Testis (tissue), 3 donors: ENCODE results near the gene FMO1. TPM values are rescaled to one million over a fixed set of nuclear protein-coding genes. Genes with fewer than 3 reads are reported as not detected.
A peak's percentile ranks its signal among the peaks of the same experiment; 100 is the strongest.

Experiments used
- DNase-seq: peaks from one replicate; pipeline ENCODE4 v3.0.0-alpha.2; 2019
- H3K27ac ChIP-seq, 2 donors: fragments of 200-600 bp; sonication (generic); one replicate each; pipeline ENCODE4 v1.5.1; 2019
- H3K27me3 ChIP-seq: fragments of 200-600 bp; sonication (generic); one replicate; pipeline ENCODE4 v1.5.1; 2019
- H3K36me3 ChIP-seq: fragments of 200-600 bp; sonication (generic); one replicate; pipeline ENCODE4 v1.5.1; 2017; ENCODE audit warnings: low read depth; ENCODE audit errors: missing control alignments
- H3K4me1 ChIP-seq: fragments of 200-600 bp; sonication (generic); one replicate; pipeline ENCODE4 v1.5.1; 2019
- H3K4me3 ChIP-seq, 2 donors: fragments of 200-600 bp; sonication (generic); one replicate each; pipeline ENCODE4 v1.5.1; 2017 to 2019
- H3K9me3 ChIP-seq: fragments of 200-600 bp; sonication (generic); one replicate; pipeline ENCODE4 v1.5.1; 2017
- CTCF ChIP-seq, 3 experiments: fragments of 450-650 bp in 2 of 3; fragments of 200-600 bp in 1 of 3; sonication (generic) in 1 of 3; IDR thresholded peaks; one replicate each; pipeline ENCODE4 v1.5.1; 2016 to 2019; ENCODE audit warnings: antibody characterized with exemption in 3 of 3, mild to moderate bottlenecking in 2 of 3, moderate library complexity in 1 of 3
- POLR2A ChIP-seq: fragments of 450-650 bp; IDR thresholded peaks from one replicate; pipeline ENCODE4 v1.6.1; 2017; ENCODE audit warnings: antibody characterized with exemption, mild to moderate bottlenecking, moderate library complexity
- WGBS, 2 donors: methylation state at CpG; one replicate each; pipeline ENCODE4 v1.1.5; 2018; 5-methylcytosine and 5-hydroxymethylcytosine counted together
- intact Hi-C: fragments of 100-400 bp; cut with DNase I; formaldehyde crosslinking; loops from one replicate; pipeline ENCODE4 v1.15.1; 2023; ENCODE audit warnings: low total_unique reads
- polyA plus RNA-seq: library from polyadenylated mRNA; stranded (reverse); fragments of 350-450 nt; fragmentation: Illumina TruSeq; extraction: RNeasy Lipid Tissue Mini Kit (QIAGEN cat#74804); gene quantifications from one replicate; pipeline ENCODE4 v1.2.3, GENCODE V29; 2014; ENCODE audit warnings: low read depth, low replicate concordance; ENCODE audit not compliant: insufficient read depth
- total RNA-seq, 2 donors: library from RNA; depleted of rRNA; stranded (reverse); fragments of >200 nt; gene quantifications; one replicate each; pipeline ENCODE4 v1.2.3, GENCODE V29; 2016

FMO1 gene
- total and polyA plus RNA-seq, 3 donors from 2014 or later: 1.7 to 3.7 TPM; not detected in 1

GRCh38 chr1:171217658-171218443 lies 30.4 kb upstream of the FMO1 start:
- Histone ChIP-seq H3K27me3 (no peaks in the 10 kb centered on the region), H3K9me3 (no peaks in the 10 kb centered on the region), H3K36me3 (no peaks in the 10 kb centered on the region), H3K4me3 (no peak overlapping the region), H3K4me1 (peaks cover 13% of the 10 kb centered on the region), H3K27ac (no peak overlapping the region)
- TF ChIP-seq POLR2A (no peak), CTCF (IDR thresholded peaks at IDR 0.05) (no peak)
- 61 to 64% methylated on average over 9 of the region's 9 CpGs for WGBS, 2 donors
- intact Hi-C loops: no loop called here
- DNase-seq: no peak

- H3K4me1 ChIP-seq: peaks cover 13% of the 10 kb centered on the region
- H3K4me3 ChIP-seq: no peak overlapping the region
- H3K27me3 ChIP-seq: no peaks in the 10 kb centered on the region
- no peaks in the 10 kb centered on the region for H3K36me3 ChIP-seq
- intact Hi-C loops: no loop called here
- TF ChIP-seq POLR2A (no peak), CTCF (IDR thresholded peaks at IDR 0.05) (no peak)
- peak overlapping the region in 1 of 2 donors; percentile 79 for H3K27ac ChIP-seq
- DNase-seq: no peak
- no peaks in the 10 kb centered on the region for H3K9me3 ChIP-seq
- WGBS, 2 donors: 52 to 73% methylated on average over 1 of the region's 1 CpG
Observed at GRCh38 chr1:171218661-171219060, 29.6 kb upstream of the FMO1 start.

GRCh38 chr1:171219346-171220080 lies 28.8 kb upstream of the FMO1 start:
- no peak for TF ChIP-seq POLR2A
- TF ChIP-seq CTCF (IDR thresholded peaks at IDR 0.05): no peak
- H3K27ac ChIP-seq: peak overlapping the region in 1 of 2 donors; percentile 79
- H3K27me3 ChIP-seq: no peaks in the 10 kb centered on the region
- intact Hi-C loops: loop anchor here (10.0 kb wide), 1 partner anchor 135 kb away; no protein-coding TSS in a partner anchor
- no peaks in the 10 kb centered on the region for H3K9me3 ChIP-seq
- no peak for DNase-seq
- peaks cover 13% of the 10 kb centered on the region for H3K4me1 ChIP-seq
- no peaks in the 10 kb centered on the region for H3K36me3 ChIP-seq
- no peak overlapping the region for H3K4me3 ChIP-seq
- WGBS, 2 donors: 65 to 77% methylated on average over 2 of the region's 2 CpGs

GRCh38 chr1:171220081-171220420 lies 28.2 kb upstream of the FMO1 start:
- Histone ChIP-seq H3K27me3 (no peaks in the 10 kb centered on the region), H3K27ac (peak overlapping the region in 1 of 2 donors; percentile 79), H3K4me3 (no peak overlapping the region), H3K36me3 (no peaks in the 10 kb centered on the region), H3K9me3 (no peaks in the 10 kb centered on the region), H3K4me1 (peaks cover 13% of the 10 kb centered on the region)
- no peak for TF ChIP-seq POLR2A
- TF ChIP-seq CTCF (IDR thresholded peaks at IDR 0.05): no peak
- DNase-seq: no peak
- 42 to 59% methylated on average over 2 of the region's 2 CpGs for WGBS, 2 donors
- intact Hi-C loops: loop anchor here (10.0 kb wide), 1 partner anchor 135 kb away; no protein-coding TSS in a partner anchor
